Right lobe of liver (tissue), 6 donors: Measurements from ENCODE around the gene POLD3. TPM values are rescaled to one million over a fixed set of nuclear protein-coding genes. Genes with fewer than 3 reads are reported as not detected.

Source experiments
- ATAC-seq, 4 donors: fragments of 200-7000 bp; cut with Tn5 transposase; one replicate each; pipeline ENCODE4 v1.9.1; 2020; ENCODE audit warnings: mild to moderate bottlenecking in 4 of 4, moderate library complexity in 4 of 4
- DNase-seq, 3 donors: peaks; one replicate each; pipeline ENCODE4 v3.0.0-alpha.2; 2020
- H3K27ac ChIP-seq, 3 donors: fragments of 200-600 bp; one replicate each; pipeline ENCODE4 v1.8.0; 2022
- H3K27me3 ChIP-seq, 2 donors: fragments of 200-600 bp; one replicate each; pipeline ENCODE4 v1.8.0; 2022
- H3K36me3 ChIP-seq, 4 donors: fragments of 200-600 bp; sonication (generic) in 1 of 4; one replicate each; pipeline versions ENCODE4 v1.5.1 to v1.8.0; 2017 to 2022; ENCODE audit warnings: control low read depth in 1 of 4
- H3K4me1 ChIP-seq, 4 donors: fragments of 200-600 bp; sonication (generic) in 1 of 4; one replicate each; pipeline versions ENCODE4 v1.5.1 to v1.8.0; 2017 to 2022; ENCODE audit warnings: control low read depth in 1 of 4
- H3K4me3 ChIP-seq, 3 donors: fragments of 200-600 bp; one replicate each; pipeline ENCODE4 v1.8.0; 2022
- H3K9me3 ChIP-seq, 4 donors: fragments of 200-600 bp; sonication (generic) in 1 of 4; one replicate each; pipeline versions ENCODE4 v1.5.1 to v1.8.0; 2017 to 2022; ENCODE audit warnings: control low read depth in 1 of 4
- CTCF ChIP-seq, 4 donors: fragments of 200-600 bp in 3 of 4; fragments of 450-650 bp in 1 of 4; IDR thresholded peaks; one replicate each; pipeline versions ENCODE4 v1.5.1 to v1.8.0; 2016 to 2022; ENCODE audit warnings: antibody characterized with exemption in 4 of 4, mild to moderate bottlenecking in 2 of 4
- POLR2A ChIP-seq: fragments of 450-650 bp; IDR thresholded peaks from one replicate; pipeline ENCODE4 v1.6.1; 2017; ENCODE audit warnings: antibody characterized with exemption, mild to moderate bottlenecking
- WGBS: methylation state at CpG from one replicate; pipeline ENCODE4 v1.1.6; 2018; ENCODE audit warnings: low coverage, low lambda C conversion rate; ENCODE audit not compliant: insufficient coverage; ENCODE audit errors: missing lambda C conversion rate; 5-methylcytosine and 5-hydroxymethylcytosine counted together
- intact Hi-C, 2 donors: fragments of 100-400 bp; cut with DNase I; formaldehyde crosslinking; loops; one replicate each; pipeline versions ENCODE4 v1.11.2 to v1.14.1; 2022
- total RNA-seq, 6 experiments: library from RNA; depleted of rRNA in 2 of 6; stranded (reverse); fragments of >200 nt in 2 of 6; fragmentation: NEBNext Ultra II Directional in 3 of 6; extraction: Animal tissue kit (Norgen Biotek cat#: 25700) in 3 of 6; gene quantifications; one replicate each; pipeline versions ENCODE4 v1.1.0 to v1.2.4, GENCODE V29; 2016 to 2023
- donor health status: DM: no; HTN: yes; CAD: no.
- donor health status: DM: no; HTN: no; CAD: no.
- donor health status: DM: no; HTN: no; CAD: no.
- donor health status: DM: no; HTN: yes; CAD: no.
- donor health status: DM: no; HTN: yes; CAD: no.

The POLD3 gene
- total RNA-seq, 6 experiments from 2014 or later, result 2.9 to 5.7 (median 5.1) TPM

GRCh38 chr11:74566146-74566960, 26.0 kb upstream of the POLD3 start:
- Histone ChIP-seq H3K36me3 (no peaks in the 10 kb centered on the region), H3K4me3 (no peak overlapping the region), H3K9me3 (no peaks in the 10 kb centered on the region), H3K27ac (peak overlapping the region in 1 of 3 donors; percentile 15), H3K27me3 (no peaks in the 10 kb centered on the region), H3K4me1 (peaks cover 0 to 27% (median 0%) of the 10 kb centered on the region in 4 donors)
- intact Hi-C loops, result no loop called here
- peak; percentile 71 to 91 (median 80) for ATAC-seq
- DNase-seq, result peak; percentile 28 to 74 (median 66)
- TF ChIP-seq POLR2A (no peak), CTCF (IDR thresholded peaks at IDR 0.05) (no peak)
- WGBS, result 24% methylated on average over 2 of the region's 5 CpGs

DNA sequence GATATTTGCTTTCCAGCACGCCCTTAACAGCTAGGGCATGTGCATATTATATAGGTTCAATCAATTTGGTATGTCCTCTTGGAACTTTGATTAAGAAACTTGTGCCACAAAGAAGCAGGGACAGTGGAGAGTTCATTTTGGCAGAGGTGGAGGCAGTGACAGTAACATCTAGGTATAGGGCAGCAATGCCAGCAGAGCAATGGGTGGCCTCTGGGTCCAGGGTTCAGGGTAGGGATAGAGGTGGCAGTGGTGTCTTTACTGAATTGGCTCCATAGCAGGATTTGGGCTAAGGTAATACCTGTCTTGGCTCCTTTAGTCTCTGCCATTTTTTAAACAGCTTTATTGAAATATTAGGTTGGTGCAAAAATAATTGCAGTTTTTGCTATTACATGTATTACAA, 24.4 kb upstream of the POLD3 start:
- Histone ChIP-seq H3K4me3 (no peak overlapping the region), H3K27ac (no peak overlapping the region), H3K36me3 (no peaks in the 10 kb centered on the region), H3K4me1 (peaks cover 0 to 27% (median 0%) of the 10 kb centered on the region in 4 donors), H3K9me3 (no peaks in the 10 kb centered on the region), H3K27me3 (no peaks in the 10 kb centered on the region)
- DNase-seq, result peak in 1 of 3 donors; percentile 58
- ATAC-seq, result peak; percentile 20 to 78 (median 45)
- no peak for TF ChIP-seq POLR2A
- TF ChIP-seq CTCF (IDR thresholded peaks at IDR 0.05), result no peak
- 71% methylated on average over 1 of the region's 1 CpG for WGBS
- intact Hi-C loops, result no loop called here

DNA sequence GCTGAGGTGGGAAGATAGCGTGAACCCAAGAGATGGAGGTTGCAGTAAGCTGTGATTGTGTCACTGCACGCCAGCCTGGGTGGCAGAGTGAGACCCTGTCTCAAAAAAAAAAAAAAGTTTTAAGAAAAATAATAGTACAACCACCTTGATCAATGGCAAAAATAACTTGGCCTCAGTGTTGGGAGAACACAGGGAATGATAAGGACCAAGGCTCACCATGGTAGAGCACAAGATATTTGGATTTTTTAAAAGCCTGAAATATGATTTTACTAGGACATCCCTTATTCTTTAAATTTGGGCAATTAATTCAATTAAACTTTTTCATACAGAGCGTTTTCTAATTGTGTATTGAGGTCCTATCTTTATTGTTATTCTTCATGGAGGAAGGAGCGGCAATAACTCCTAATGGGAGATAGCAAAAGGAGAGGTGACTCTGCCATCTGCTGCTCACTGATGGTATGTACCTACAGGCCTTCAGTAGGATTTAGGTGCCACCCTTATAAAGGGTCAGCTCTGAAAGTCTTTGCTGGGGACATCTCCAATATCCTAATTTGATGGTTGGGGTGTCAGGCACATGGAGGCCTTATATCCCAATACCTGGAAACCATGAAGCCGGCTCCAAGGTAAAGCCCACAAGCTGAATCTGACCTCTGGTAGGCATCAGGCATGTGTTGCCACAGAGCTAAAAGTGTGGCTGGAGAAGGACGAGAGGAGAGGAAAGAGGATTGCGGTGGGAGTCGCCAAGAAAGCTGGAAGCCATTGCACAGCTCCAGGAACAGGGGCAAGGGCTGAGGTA, 21.9 kb upstream of the POLD3 start:
- H3K27me3 ChIP-seq, result no peaks in the 10 kb centered on the region
- H3K36me3 ChIP-seq, result no peaks in the 10 kb centered on the region
- peaks cover 0 to 27% (median 0%) of the 10 kb centered on the region in 4 donors for H3K4me1 ChIP-seq
- TF ChIP-seq CTCF (IDR thresholded peaks at IDR 0.05), result peak; percentile 73 to 86 (median 76)
- TF ChIP-seq POLR2A, result no peak
- no peak overlapping the region for H3K27ac ChIP-seq
- peak; percentile 81 to 94 (median 87) for ATAC-seq
- DNase-seq, result peak in 1 of 3 donors; percentile 55
- intact Hi-C loops, result loop anchor here (5.0 to 10.0 kb wide), 3 partner anchors 113 to 316 kb away; no protein-coding TSS in a partner anchor
- no peaks in the 10 kb centered on the region for H3K9me3 ChIP-seq
- no peak overlapping the region for H3K4me3 ChIP-seq
- WGBS, result 56% methylated on average over 8 of the region's 8 CpGs

DNA sequence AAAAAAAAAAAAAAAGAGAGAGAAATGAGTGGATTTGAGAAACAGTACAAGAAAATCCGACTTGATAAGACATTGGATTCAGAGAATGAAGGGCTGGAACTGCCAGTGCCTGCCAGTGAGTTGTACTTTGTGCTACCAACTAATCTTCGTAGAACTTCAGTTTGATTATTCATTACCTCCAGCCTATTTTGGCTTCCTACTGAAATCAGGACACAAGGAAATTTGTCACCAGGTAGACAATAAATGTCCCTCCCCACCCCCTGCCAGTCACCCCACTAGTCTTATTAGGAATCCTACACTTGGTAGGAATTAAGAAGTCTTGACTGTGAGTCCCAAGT, 21.4 kb upstream of the POLD3 start:
- no peaks in the 10 kb centered on the region for H3K36me3 ChIP-seq
- no peaks in the 10 kb centered on the region for H3K27me3 ChIP-seq
- H3K4me3 ChIP-seq, result no peak overlapping the region
- peaks cover 0 to 23% (median 0%) of the 10 kb centered on the region in 4 donors for H3K4me1 ChIP-seq
- no peak for TF ChIP-seq CTCF (IDR thresholded peaks at IDR 0.05)
- TF ChIP-seq POLR2A, result no peak
- intact Hi-C loops, result loop anchor here (5.0 to 10.0 kb wide), 3 partner anchors 114 to 316 kb away; no protein-coding TSS in a partner anchor
- no peak for ATAC-seq
- 25% methylated on average over 2 of the region's 2 CpGs for WGBS
- DNase-seq, result no peak
- H3K27ac ChIP-seq, result no peak overlapping the region
- H3K9me3 ChIP-seq, result no peaks in the 10 kb centered on the region
